NCI-H1694 treated with DMSO at 0.1 percent for 48 hours (cell line): ENCODE measurements around the gene DDA1.
"Not testable (repeated sequence)": the region's sequence is repeated elsewhere in the genome, so short reads cannot be mapped to it uniquely, and the experiment has no call there.

ENCODE experiments used
- DNase-seq: peaks from one replicate; lab custom pipeline; 2025; lab: John Stamatoyannopoulos, UW

Gene DDA1

DNA sequence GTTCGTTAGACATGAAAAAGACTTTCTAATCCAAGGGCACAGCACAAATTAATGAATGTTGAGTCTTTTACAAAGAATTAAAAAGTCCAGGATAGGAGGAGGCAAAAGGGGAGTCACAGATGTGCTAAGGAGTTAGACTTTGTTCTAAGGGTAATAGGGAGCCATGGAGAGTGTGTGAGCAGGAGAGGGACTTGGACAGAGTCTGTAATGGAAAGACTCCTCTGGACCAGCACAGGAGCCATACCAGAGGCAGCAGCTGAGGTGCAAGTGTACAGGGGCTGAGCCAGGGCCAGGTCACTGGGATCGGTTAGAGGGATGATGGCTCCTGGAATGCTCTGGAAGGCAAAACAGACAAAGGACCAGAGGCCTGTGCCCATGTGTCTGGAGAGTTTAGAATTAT, 38.5 kb downstream of the DDA1 start:
- no peak for DNase-seq

DNA sequence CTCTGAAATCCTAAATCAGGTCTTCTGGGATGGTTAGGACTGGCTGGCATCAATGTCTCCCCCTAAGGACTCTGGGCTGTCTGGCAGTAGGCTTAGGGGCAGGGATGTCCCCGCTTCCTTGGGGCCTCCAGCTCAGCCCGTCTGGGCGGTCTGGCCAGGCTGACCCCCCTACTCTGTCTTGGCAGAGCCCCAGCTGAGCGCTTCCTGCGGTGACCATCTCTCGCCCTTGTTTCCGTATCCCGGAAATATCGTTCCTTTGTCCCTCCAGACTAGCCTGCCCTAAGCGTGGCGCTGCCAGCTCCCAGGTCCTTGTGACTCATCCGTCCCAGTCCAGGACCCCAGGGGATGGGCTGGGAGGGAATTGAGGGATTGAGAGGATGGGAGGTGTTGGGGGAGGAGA, 39.3 kb downstream of the DDA1 start:
- DNase-seq: no peak

DNA sequence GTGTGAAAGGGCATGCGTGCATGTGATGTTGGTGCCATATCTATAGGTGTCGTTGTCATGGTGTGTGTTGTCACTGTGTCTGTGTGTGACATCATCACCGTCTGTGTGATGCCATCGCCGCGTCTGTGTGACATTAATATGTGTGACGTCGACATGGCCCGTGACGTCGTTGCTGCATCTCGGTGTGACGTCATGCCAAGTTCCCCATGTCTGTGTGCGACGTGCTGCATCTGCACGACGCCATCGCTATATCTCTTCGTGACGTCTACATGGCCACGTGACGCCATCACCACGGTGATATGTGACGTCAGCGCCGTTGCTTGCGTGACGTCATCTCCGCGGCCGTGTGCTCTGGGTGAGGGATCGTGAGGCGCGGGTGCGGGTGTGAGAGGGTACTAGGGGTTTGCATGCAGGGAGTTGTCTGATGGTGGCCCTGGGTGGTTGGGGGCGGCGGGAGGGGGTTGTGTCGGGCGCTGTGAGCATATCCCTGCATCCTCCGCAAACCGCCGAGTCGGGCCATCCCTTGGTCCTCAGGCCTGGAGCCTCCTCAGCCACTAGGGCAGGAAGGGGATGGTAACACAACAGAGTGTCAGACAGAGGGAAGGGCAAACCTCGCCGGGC, 42.6 kb downstream of the DDA1 start:
- no peak for DNase-seq

DNA sequence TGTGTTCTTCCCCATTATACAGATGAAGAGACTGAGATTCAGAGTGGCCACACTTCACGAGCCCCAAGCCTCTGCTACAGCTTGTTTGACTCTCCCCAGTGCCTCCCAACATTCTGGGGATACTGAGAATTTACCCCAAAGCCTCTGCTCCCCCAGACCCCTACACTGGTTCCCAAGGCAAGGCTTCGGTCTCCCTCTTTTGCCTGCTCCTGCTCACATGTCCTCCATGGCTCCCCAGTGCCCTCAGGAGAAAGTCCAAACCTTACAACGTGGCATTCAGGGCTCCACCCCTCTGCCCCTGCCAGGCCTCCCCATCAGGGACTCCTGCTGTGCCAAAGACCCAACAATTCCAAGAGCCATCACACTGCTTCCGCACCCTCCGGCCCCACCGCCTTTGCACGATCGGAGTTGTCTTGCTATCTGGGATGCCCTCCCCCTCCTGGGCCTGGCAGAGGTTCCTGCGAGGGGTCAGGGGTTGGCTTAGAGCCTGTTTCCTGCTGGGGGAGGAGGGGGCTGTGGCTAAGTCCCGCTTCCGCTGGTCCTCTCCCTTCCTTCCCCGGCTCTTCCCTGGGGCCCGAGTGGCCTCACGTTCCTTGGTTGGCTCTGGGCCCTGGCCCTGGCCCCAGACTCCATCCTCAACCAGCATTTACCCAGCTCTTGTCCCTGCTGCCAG, 43.4 kb downstream of the DDA1 start:
- DNase-seq: no peak

DNA sequence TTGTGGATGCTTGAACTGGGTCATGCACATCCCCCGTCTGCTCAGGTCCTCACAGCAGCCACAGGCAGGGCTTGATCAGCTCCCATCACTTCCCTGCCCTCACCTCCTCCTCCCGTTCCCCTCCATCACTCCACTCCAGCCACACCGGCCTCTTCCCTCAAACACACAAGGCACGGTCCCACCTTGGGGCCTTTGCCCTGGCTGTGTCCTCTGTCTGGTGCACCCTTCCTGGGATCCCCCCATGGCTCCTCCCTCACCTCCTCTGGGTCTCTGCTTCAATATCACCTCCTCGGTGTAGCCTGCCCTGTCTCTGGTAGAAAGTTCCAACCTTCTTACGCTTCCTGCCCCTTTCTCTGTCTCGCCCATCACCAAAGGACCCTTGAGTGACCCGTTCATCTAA, 44.0 kb downstream of the DDA1 start:
- DNase-seq: no peak

DNA sequence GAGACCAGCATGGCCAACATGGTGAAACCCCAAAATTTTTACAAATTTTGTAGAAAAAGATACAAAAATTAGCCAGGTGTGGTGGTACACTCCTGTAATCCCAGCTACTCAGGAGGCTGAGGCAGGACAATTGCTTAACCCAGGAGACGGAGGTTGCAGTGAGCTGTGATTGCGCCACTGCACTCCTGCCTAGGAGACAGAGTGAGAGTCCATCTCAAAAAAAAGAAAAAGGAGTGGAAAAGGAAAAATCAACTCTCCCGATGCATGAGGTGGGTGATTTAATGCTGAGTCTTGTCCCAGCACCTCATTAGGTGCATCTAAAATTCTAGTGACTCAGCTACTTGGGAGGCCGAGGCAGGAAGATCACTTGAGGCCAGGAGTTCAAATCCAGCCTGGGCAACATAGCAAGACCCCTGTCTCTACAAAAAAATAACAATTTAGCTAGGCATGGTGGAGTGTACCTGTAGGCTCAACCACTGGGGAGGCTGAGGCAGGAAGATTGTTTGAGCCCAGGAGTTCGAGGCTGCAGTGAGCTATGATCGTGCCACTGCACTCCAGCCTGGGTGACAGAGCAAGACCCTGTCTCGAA, 47.8 kb downstream of the DDA1 start:
- no peak for DNase-seq

DNA sequence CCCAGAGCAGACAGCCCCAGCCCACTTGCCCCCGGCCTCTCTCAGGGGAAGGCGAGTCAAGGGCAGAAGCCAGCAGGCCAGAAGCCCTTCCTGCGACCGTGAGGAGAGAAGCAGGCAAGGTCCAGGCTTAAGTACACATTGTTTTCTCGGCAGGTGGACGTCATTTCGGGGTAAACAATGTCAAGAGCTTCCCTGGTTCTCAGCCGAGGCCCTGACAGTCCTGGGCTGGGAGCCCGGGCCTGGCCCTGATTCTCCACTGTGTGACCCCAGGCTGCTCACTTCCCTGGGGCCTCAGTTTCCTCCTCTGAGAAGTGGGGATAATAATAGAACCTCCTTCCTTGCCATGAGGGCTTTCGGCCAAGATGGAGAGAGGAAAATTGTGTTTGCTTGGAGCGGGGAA, 48.4 kb downstream of the DDA1 start:
- no peak for DNase-seq

DNA sequence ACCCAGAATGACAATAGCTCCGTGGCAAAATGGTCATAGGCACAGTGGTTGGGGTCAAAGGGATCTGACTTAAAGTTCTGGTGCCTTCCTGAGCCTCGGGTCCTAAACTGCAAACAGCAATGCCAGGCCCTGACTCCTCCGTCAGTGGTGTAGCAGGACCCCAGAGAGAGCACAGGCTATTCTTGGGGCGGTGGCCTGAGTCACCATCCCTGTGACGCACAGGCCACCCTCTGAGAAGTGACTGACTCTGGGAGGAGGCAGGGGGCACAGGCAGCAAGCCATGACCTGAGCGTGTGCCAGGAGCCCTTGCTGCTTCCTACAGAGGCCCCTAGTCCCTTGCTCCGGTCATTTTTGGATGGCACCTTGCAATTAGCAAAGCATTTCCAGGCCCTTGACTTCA, 49.0 kb downstream of the DDA1 start:
- no peak for DNase-seq

DNA sequence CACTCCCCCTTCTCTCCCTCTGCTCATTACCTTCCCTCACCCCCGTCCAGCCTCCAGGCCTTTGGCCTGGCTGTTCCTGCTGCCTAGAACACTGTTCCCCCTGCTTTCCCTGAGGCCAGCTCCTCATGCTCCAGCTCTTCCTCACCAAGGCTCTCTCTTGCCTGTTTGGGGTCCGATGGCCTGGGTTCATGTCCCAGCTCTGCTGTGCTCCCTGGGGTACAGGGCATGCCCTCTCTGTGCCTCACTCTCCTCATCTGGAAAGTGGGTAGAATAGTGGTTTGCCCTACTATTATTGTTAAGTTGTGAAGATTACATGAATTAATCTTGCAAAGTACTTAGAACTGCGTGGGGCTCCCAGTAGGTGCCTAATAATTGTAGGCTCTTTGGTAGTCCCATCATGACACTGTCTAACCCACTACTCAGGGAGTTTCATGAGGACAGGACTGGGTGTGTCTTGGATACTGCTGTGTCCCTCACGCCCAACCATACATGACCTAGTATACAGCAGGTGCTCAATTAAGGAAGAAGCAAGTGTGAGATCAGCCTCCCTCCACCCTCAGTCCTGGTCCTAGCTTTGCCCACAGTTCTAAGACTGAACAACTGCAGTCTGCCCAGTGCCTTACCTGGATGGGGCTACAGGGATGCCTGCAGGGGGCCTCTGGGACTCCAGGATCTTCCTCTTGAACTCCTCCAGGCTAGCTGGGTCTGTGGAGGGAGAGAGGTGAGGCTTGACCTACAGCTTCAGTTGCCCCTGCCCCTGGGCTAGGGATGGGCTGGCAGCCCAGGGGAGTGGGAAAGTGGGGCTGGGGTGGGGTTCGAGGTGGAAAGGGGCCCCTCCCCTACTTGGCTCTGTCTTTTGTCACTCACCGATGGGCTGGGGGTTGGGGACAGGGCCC, 50.8 kb downstream of the DDA1 start:
- no peak for DNase-seq

DNA sequence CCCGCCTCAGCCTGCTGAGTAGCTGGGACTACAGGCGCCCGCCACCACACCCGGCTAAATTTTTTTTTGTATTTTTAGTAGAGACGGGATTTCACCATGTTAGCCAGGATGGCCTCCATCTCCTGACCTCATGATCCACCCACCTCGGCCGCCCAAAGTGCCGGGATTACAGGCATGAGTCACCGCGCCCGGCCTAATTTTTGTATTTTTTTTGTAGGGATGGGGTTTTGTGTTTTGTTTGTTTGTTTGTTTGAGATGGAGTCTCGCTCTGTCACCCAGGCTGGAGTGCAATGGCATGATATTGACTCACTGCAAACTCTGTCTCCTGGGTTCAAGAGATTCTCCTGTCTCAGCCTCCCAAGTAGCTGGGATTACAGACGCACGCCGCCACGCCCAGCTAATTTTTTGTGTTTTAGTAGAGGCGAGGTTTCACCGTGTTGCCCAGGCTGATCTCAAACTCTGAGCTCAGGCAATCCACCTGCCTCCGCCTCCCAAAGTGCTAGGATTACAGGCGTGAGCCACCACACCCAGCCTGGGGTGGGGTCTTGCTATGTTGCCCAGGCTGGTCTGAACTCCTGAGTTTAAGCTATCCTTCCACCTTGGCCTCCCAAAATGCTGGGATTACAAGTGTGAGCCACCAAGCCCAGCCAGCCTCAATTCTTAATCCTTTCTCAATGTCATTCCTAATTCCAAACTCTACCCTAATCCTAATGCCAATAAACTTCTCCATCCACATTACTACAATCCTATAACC, 54.7 kb downstream of the DDA1 start:
- DNase-seq: not testable (repeated sequence)

DNA sequence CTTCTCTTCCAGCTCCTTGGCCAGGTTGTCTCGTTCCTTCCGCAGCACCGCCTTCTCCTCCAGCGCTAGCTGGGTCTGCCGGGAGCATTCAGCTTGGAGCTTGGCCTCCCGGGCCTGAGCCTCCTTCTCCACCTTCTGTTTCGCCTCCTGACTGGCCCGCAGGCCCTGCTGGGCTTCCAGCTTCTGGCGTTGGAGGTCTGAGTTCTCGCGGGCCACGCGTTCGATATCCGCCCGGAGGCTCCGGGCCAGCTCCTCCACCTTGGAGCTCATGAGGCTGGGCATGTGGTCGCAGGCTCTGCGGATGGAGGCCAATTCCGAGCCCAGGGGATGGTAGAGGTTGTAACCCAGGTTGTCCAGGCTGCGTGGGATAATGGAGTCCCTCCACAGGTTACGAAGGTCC, 56.0 kb downstream of the DDA1 start:
- no peak for DNase-seq

DNA sequence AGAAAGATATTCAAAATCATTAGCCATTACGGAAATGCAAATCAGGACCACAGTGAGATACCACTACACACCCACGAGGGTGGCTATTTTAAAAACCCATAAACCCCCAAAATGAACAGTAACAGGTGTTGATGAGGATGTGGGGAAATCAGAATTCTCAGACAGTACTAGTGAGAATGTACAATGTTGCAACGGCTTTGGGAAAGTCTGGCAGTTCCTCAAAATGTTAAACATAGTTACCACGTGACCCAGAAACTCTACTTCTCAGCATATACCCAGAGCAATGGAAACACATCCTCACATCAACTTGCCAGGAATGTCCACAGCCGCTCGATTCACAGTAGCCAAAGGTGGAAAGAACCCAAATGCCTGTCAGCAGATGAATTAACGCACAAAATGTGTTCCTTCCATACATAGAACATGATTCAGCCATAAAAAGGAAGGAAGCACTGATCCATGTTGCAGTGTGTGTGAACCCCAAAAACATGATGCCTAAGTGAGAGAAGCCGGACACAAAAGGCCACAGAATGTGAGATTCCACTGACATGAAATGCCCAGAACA, 60.7 kb downstream of the DDA1 start:
- no peak for DNase-seq
